GM12878 (cell line): Measurements from ENCODE around the gene LTBP3. TPM values are rescaled to one million over a fixed set of nuclear protein-coding genes. Genes with fewer than 3 reads are reported as not detected.
"Not testable (repeated sequence)": the region's sequence is repeated elsewhere in the genome, so short reads cannot be mapped to it uniquely, and the experiment has no call there.

Source experiments
- ATAC-seq: fragments of 200-7000 bp; cut with Tn5 transposase; 3 replicates; pipeline ENCODE4 v1.9.1; 2020; ENCODE audit warnings: mild to moderate bottlenecking, moderate library complexity
- BruUV-seq: library from RNA; stranded (reverse); fragments of 400-500 nt; replicated peaks from 2 replicates; lab custom pipeline; 2021; lab: Mats Ljungman, UMichigan
- CTCF ChIA-PET: fragments of 300-600 bp; sonication (Branson Sonifier 250); formaldehyde crosslinking; extraction: SDS; loops from one replicate; lab custom pipeline; 2021; ENCODE audit warnings: inconsistent platforms; lab: Yijun Ruan, JAX
- POLR2A ChIA-PET: fragments of 350-600 bp; formaldehyde crosslinking; extraction: SDS; loops from one replicate; lab custom pipeline; 2021; ENCODE audit warnings: inconsistent platforms; lab: Charles Lee
- RAD21 ChIA-PET: fragments of 300-600 bp; sonication (Branson Sonifier 250); formaldehyde crosslinking; loops from one replicate; lab custom pipeline; 2023; ENCODE audit warnings: antibody characterized with exemption; ENCODE audit not compliant: unreplicated experiment; lab: Charles Lee
- SMC1A ChIA-PET: fragments of 300-600 bp; sonication (Branson Sonifier 250); formaldehyde crosslinking; loops from one replicate; lab custom pipeline; 2023; ENCODE audit not compliant: unreplicated experiment, uncharacterized antibody; lab: Charles Lee
- DNase-seq: peaks from one replicate; pipeline ENCODE4 v3.0.0-alpha.2; 2011; ENCODE audit warnings: low read depth, low spot score
- FAIRE-seq: peaks from 3 replicates; lab custom pipeline; 2011; peaks lifted over from hg19 to GRCh38; lab: Jason Lieb, UNC
- H2AFZ ChIP-seq: 2 replicates; pipeline ENCODE4 v1.6.0; 2011; ENCODE audit warnings: low read depth, low read length, control low read depth; ENCODE audit not compliant: control insufficient read depth
- H3K27ac ChIP-seq: 2 replicates; pipeline ENCODE4 v1.5.1; 2011; ENCODE audit warnings: control low read depth; ENCODE audit not compliant: control insufficient read depth, insufficient read depth
- H3K27me3 ChIP-seq, 2 experiments: replicated peaks in 1 of 2; 2 replicates each; pipeline versions ENCODE4 v1.6.0 to v1.6.1; 2011; ENCODE audit warnings: low read length in 1 of 2; ENCODE audit not compliant: control insufficient read depth in 2 of 2, insufficient read depth in 2 of 2
- H3K36me3 ChIP-seq, 2 experiments: 2 replicates each; pipeline ENCODE4 v1.5.1; 2011; ENCODE audit warnings: low read length in 1 of 2; ENCODE audit not compliant: control insufficient read depth in 2 of 2, insufficient read depth in 2 of 2
- H3K4me1 ChIP-seq: 2 replicates; pipeline ENCODE4 v1.6.1; 2011; ENCODE audit warnings: mild to moderate bottlenecking, low read length, moderate library complexity, mixed read lengths; ENCODE audit not compliant: control insufficient read depth, insufficient read depth
- H3K4me2 ChIP-seq: 2 replicates; pipeline ENCODE4 v1.6.0; 2011; ENCODE audit warnings: control low read depth; ENCODE audit not compliant: control insufficient read depth, insufficient read depth
- H3K4me3 ChIP-seq: fragments of 200-600 bp; sonication (generic); 2 replicates; pipeline ENCODE4 v1.5.1; 2016
- H3K79me2 ChIP-seq: 2 replicates; pipeline ENCODE4 v1.6.0; 2011; ENCODE audit warnings: low read length; ENCODE audit not compliant: control insufficient read depth, insufficient read depth
- H3K9ac ChIP-seq: 2 replicates; pipeline ENCODE4 v1.8.0; 2011; ENCODE audit warnings: low read length, control low read depth, mixed read lengths; ENCODE audit not compliant: control insufficient read depth, insufficient read depth
- H3K9me3 ChIP-seq: replicated peaks from 3 replicates; pipeline ENCODE4 v1.5.1; 2011; ENCODE audit warnings: mild to moderate bottlenecking, low read length; ENCODE audit not compliant: control insufficient read depth, insufficient read depth
- H4K20me1 ChIP-seq: 2 replicates; pipeline ENCODE4 v1.6.0; 2011; ENCODE audit not compliant: control insufficient read depth, insufficient read depth
- CBFB ChIP-seq: IDR thresholded peaks from 2 replicates; pipeline ENCODE4 v1.6.1; 2016; ENCODE audit warnings: antibody characterized with exemption, low read depth
- EED ChIP-seq: sonication (generic); IDR thresholded peaks from 2 replicates; pipeline ENCODE4 v1.6.1; 2016; ENCODE audit warnings: antibody characterized with exemption, low read depth
- EGR1 ChIP-seq, 2 experiments: IDR thresholded peaks; 1 replicate in 1 of 2; 2 replicates in 1 of 2; pipeline ENCODE4 v1.6.1; 2011 to 2012; ENCODE audit warnings: low read depth in 2 of 2, low read length in 2 of 2, borderline replicate concordance in 1 of 2, mild to moderate bottlenecking in 1 of 2, moderate library complexity in 1 of 2
- IKZF1 ChIP-seq: fragments of 450-650 bp; conservative IDR thresholded peaks from 2 replicates; pipeline ENCODE4 v1.6.1; 2017; ENCODE audit warnings: antibody characterized with exemption, mild to moderate bottlenecking
- IKZF2 ChIP-seq, 2 experiments: fragments of 450-650 bp; IDR thresholded peaks; 2 replicates each; pipeline ENCODE4 v1.6.1; 2017; ENCODE audit warnings: mild to moderate bottlenecking in 2 of 2, moderate library complexity in 2 of 2
- MEF2B ChIP-seq: fragments of 450-650 bp; IDR thresholded peaks from 2 replicates; pipeline ENCODE4 v1.6.1; 2018; ENCODE audit warnings: mild to moderate bottlenecking, moderate library complexity; ENCODE audit not compliant: partially characterized antibody, poor library complexity, severe bottlenecking
- RUNX3 ChIP-seq: IDR thresholded peaks from 2 replicates; pipeline ENCODE4 v1.6.1; 2012; ENCODE audit warnings: low read length, inconsistent platforms
- SMARCA5 ChIP-seq: fragments of 450-650 bp; IDR thresholded peaks from 2 replicates; pipeline ENCODE4 v1.6.1; 2017; ENCODE audit warnings: mild to moderate bottlenecking
- SPI1 ChIP-seq: IDR thresholded peaks from 2 replicates; pipeline ENCODE4 v1.6.1; 2011; ENCODE audit warnings: low read depth, mild to moderate bottlenecking, low read length, moderate library complexity, borderline replicate concordance; ENCODE audit not compliant: insufficient read depth
- WGBS: methylation state at CpG from one replicate; pipeline ENCODE4 v1.1.6; 2016; ENCODE audit warnings: low lambda C conversion rate; ENCODE audit not compliant: insufficient replicate concordance, insufficient coverage; ENCODE audit errors: missing lambda C conversion rate; 5-methylcytosine and 5-hydroxymethylcytosine counted together
- in situ Hi-C: fragments of 300-500 bp; cut with MboI; formaldehyde crosslinking; loops from 9 replicates; pipeline ENCODE4 v1.14.3; 2018; ENCODE audit warnings: mixed read lengths
- intact Hi-C: fragments of 100-400 bp; cut with micrococcal nuclease; formaldehyde crosslinking; loops from one replicate; pipeline ENCODE4 v1.14.2; 2022; ENCODE audit not compliant: unreplicated experiment
- polyA plus RNA-seq, 11 experiments: library from polyadenylated mRNA; depleted of rRNA in 4 of 11; unstranded in 6 of 11; stranded (reverse) in 5 of 11; fragments of >200 nt; fragmentation: Nextera tagmentation in 4 of 11; fragmentation: Illumina TruSeq in 1 of 11; extraction: Ambion mirVana in 4 of 11; extraction: Trizol in 1 of 11; gene quantifications; 1 replicate in 1 of 11; 2 replicates in 10 of 11; pipeline versions ENCODE4 v1.2.1 to v1.2.3, GENCODE V29; 2011 to 2016; ENCODE audit warnings: inconsistent platforms in 2 of 11, missing spikeins in 2 of 11, low read depth in 1 of 11
- total RNA-seq, 4 experiments: library from RNA; depleted of rRNA in 3 of 4; stranded (reverse); fragments of >200 nt in 3 of 4; fragmentation: Illumina TruSeq in 1 of 4; extraction: Trizol in 1 of 4; gene quantifications; 2 replicates each; pipeline versions ENCODE4 v1.2.1 to v1.2.3, GENCODE V29; 2013 to 2021

LTBP3 gene
- total and polyA plus RNA-seq, 10 of the 15 experiments (the other 5 are each of a cell fraction or from before 2014, with no cell fraction given), result 2.2 to 12.2 (median 6.2) TPM; not detected in 2

DNA sequence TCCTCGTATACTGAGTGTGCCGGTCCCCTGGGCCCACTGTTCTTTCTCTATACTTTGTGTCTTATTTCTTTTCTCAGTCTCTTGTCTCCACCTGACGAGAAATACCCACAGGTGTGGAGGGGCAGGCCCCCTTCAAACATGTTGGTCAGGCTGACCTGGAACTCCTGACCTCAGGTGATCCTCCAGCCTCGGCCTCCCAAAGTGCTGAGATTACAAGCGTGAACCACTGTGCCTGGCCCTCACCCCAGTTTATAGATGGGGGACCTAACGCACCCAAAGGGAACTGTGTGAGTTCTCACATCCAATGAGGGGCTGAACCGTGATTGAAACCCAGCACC is 34.6 kb downstream of the LTBP3 start:
- Histone ChIP-seq H3K27ac (peak overlapping the region; percentile 17), H2AFZ (peak overlapping the region; percentile 77), H3K36me3 (peaks cover 0 to 13% of the 10 kb centered on the region in 2 experiments; a peak in 2 of 4 replicates), H3K79me2 (peaks cover 15% of the 10 kb centered on the region), H3K4me2 (peak overlapping the region; percentile 80), H3K4me1 (peaks cover 25% of the 10 kb centered on the region), H3K4me3 (peak overlapping the region; percentile 26; the same call in 1 of the 2 replicates), H3K9ac (peak overlapping the region; percentile 16; the same call in 1 of the 2 replicates)
- SMC1A ChIA-PET, H4K20me1 ChIP-seq, FAIRE-seq, in situ Hi-C loops, intact Hi-C loops, H3K27me3 ChIP-seq, ATAC-seq, H3K9me3 ChIP-seq, DNase-seq, BruUV-seq: not testable (repeated sequence)
- TF ChIP-seq MEF2B, result peak; percentile 80
- ChIA-PET POLR2A (interaction anchor here (1.5 to 2.5 kb wide), 2 partner anchors 17 to 47 kb away, joined by 6 to 13 read pairs; partner anchors contain the start of gene ZNRD2), CTCF (interaction anchor here (1.6 kb wide), 1 partner anchor 17 kb away, joined by 3 read pairs; no protein-coding TSS in a partner anchor), RAD21 (interaction anchor here (1.2 to 2.0 kb wide), 2 partner anchors 17 to 49 kb away, joined by 3 to 6 read pairs; partner anchors contain the start of gene FAM89B)
- 26% methylated on average over 7 of the region's 7 CpGs for WGBS

- H4K20me1 ChIP-seq, BruUV-seq, DNase-seq, in situ Hi-C loops, intact Hi-C loops, POLR2A ChIA-PET, SMC1A ChIA-PET, H3K27me3 ChIP-seq, H3K9me3 ChIP-seq: not testable (repeated sequence)
- CTCF ChIA-PET, result interaction anchor here (1.0 kb wide), 1 partner anchor 208 kb away, joined by 5 read pairs; no protein-coding TSS in a partner anchor
- peaks cover 0 to 13% of the 10 kb centered on the region in 2 experiments; a peak in 2 of 4 replicates for H3K36me3 ChIP-seq
- peak overlapping the region; percentile 26; the same call in 1 of the 2 replicates for H3K4me3 ChIP-seq
- 9% methylated on average over 18 of the region's 18 CpGs for WGBS
- H3K4me1 ChIP-seq, result peaks cover 25% of the 10 kb centered on the region
- peak overlapping the region; percentile 20 for H3K27ac ChIP-seq
- H3K79me2 ChIP-seq, result peaks cover 15% of the 10 kb centered on the region
- TF ChIP-seq IKZF1 (peak; percentile 12; the same call in 1 of the 2 replicates), EGR1 (IDR thresholded peaks at IDR 0.05; ENCODE audit: borderline replicate concordance in 1 of 2, low read depth in 2 of 2, low read length in 2 of 2) (peak in 1 of 2 experiments; percentile 87; a peak in 2 of 3 replicates), SPI1 (peak; percentile 19; the same call in 1 of the 2 replicates), SMARCA5 (0 out of 2 replicates have a peak, but pooled peaks have one; percentile 18), IKZF2 (IDR thresholded peaks at IDR 0.05) (peak; percentile 20 to 34; a peak in 2 of 4 replicates), EED (0 out of 2 replicates have a peak, but pooled peaks have one; percentile 22), RUNX3 (peak; percentile 55), CBFB (peak; percentile 35; the same call in 1 of the 2 replicates)
- ATAC-seq, result peak; percentile 41
- peak overlapping the region; percentile 16; the same call in 1 of the 2 replicates for H3K9ac ChIP-seq
- RAD21 ChIA-PET, result interaction anchor here (1.2 kb wide), 1 partner anchor 50 kb away, joined by 3 read pairs; the partner anchor contains the start of gene FAM89B
- FAIRE-seq, result peak; percentile 85
- peak overlapping the region; percentile 80 for H3K4me2 ChIP-seq
- H2AFZ ChIP-seq, result peak overlapping the region; percentile 77
Measured at GRCh38 chr11:65522718-65523630, 35.2 kb downstream of the LTBP3 start.
